ENCODE measurements around the gene MCMBP. TPM values are rescaled to one million over a fixed set of nuclear protein-coding genes. Genes with fewer than 3 reads are reported as not detected.
A peak's percentile ranks its signal among the peaks of the same experiment; 100 is the strongest.
"Not testable (repeated sequence)": the region's sequence is repeated elsewhere in the genome, so short reads cannot be mapped to it uniquely, and the experiment has no call there.

The MCMBP gene
- total RNA-seq, 5 donors from 2014 or later (not counting 1 experiment from before 2014, with no cell fraction given): 32.3 to 50.2 (median 48.8) TPM

GRCh38 chr10:119869398-119869797 is 3.2 kb downstream of the MCMBP start:
- H3K4me1 Mint-ChIP-seq: peaks cover 59 to 69% (median 66%) of the 10 kb centered on the region in 3 donors
- not testable (repeated sequence) for H3K27me3 ChIP-seq (replicated peaks in 1 of 2; ENCODE audit: control insufficient read depth in 2 of 2, extremely low read depth in 1 of 2, insufficient read depth in 2 of 2, low read length in 1 of 2); H3K9me3 ChIP-seq; H3K9me3 Mint-ChIP-seq; H3K27me3 Mint-ChIP-seq; H3K27ac ChIP-seq (ENCODE audit: low read length); H3K4me3 ChIP-seq (ENCODE audit: control insufficient read depth in 1 of 2, extremely low read depth in 1 of 2, low read length in 1 of 2); H3K36me3 ChIP-seq (ENCODE audit: control insufficient read depth in 2 of 2, extremely low read depth in 1 of 2, insufficient read depth in 1 of 2, low read length in 1 of 2); ATAC-seq (replicated peaks in 1 of 4); H3K27ac Mint-ChIP-seq; DNase-seq
- WGBS (ENCODE audit: insufficient coverage): no CpG with 5 or more reads among the region's 4 CpGs
- ChIA-PET POLR2A (interaction anchor here in 1 of 2 donors (0.7 kb wide), 1 partner anchor 143 kb away, joined by 5 read pairs; the partner anchor contains the start of gene INPP5F), CTCF (interaction anchor here (0.6 to 1.5 kb wide), 3 partner anchors 10 to 756 kb away, joined by 3 to 4 read pairs (median 4); no protein-coding TSS in a partner anchor)
- peak overlapping the region in 1 of 3 donors; percentile 89 for H3K4me3 Mint-ChIP-seq
- H3K36me3 Mint-ChIP-seq: peaks cover 16% of the 10 kb centered on the region
- H3K4me1 ChIP-seq (ENCODE audit: control insufficient read depth in 1 of 2, extremely low read depth in 1 of 2, insufficient read depth in 2 of 2, low read length in 2 of 2): peaks cover 15 to 32% of the 10 kb centered on the region in 2 experiments

DNA sequence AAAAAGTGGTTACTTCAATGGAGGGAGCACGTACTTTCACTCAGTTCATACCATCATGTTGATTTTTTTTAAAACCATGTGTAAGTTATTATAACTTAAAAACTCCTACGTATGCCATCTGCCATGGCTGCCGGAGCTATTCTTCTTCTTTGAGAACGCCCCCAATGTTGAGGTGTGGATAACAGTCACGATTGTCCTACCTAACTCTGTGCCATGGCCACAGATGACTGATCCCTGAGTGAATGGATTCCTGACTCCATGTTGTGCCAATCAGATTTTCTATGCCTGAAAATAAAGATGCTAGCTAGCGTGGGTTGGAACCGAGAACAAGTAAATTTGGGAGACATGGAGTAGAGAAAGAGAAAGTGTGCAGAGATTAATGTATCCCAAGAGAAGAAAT is 5.3 kb downstream of the MCMBP start:
- ChIA-PET CTCF (no interaction called here), POLR2A (interaction anchor here in 1 of 2 donors (0.6 kb wide), 1 partner anchor 199 kb away, joined by 3 read pairs; no protein-coding TSS in a partner anchor)
- Mint-ChIP-seq H3K36me3 (peaks cover 22% of the 10 kb centered on the region), H3K9me3 (peaks cover 0 to 5% (median 5%) of the 10 kb centered on the region in 3 donors), H3K27me3 (no peaks in the 10 kb centered on the region), H3K27ac (no peak overlapping the region), H3K4me1 (peaks cover 65 to 74% (median 73%) of the 10 kb centered on the region in 3 donors), H3K4me3 (no peak overlapping the region)
- no peak overlapping the region for H3K4me3 ChIP-seq (ENCODE audit: control insufficient read depth in 1 of 2, extremely low read depth in 1 of 2, low read length in 1 of 2)
- H3K9me3 ChIP-seq: peaks cover 3% of the 10 kb centered on the region
- no peak overlapping the region for H3K27ac ChIP-seq (ENCODE audit: low read length)
- DNase-seq: no peak
- no peak for ATAC-seq (replicated peaks in 1 of 4)
- H3K27me3 ChIP-seq (replicated peaks in 1 of 2; ENCODE audit: control insufficient read depth in 2 of 2, extremely low read depth in 1 of 2, insufficient read depth in 2 of 2, low read length in 1 of 2): no peaks in the 10 kb centered on the region
- 92% methylated on average over 3 of the region's 7 CpGs for WGBS (ENCODE audit: insufficient coverage)
- H3K4me1 ChIP-seq (ENCODE audit: control insufficient read depth in 1 of 2, extremely low read depth in 1 of 2, insufficient read depth in 2 of 2, low read length in 2 of 2): peaks cover 15 to 27% of the 10 kb centered on the region in 2 experiments
- no peaks in the 10 kb centered on the region for H3K36me3 ChIP-seq (ENCODE audit: control insufficient read depth in 2 of 2, extremely low read depth in 1 of 2, insufficient read depth in 1 of 2, low read length in 1 of 2)

DNA sequence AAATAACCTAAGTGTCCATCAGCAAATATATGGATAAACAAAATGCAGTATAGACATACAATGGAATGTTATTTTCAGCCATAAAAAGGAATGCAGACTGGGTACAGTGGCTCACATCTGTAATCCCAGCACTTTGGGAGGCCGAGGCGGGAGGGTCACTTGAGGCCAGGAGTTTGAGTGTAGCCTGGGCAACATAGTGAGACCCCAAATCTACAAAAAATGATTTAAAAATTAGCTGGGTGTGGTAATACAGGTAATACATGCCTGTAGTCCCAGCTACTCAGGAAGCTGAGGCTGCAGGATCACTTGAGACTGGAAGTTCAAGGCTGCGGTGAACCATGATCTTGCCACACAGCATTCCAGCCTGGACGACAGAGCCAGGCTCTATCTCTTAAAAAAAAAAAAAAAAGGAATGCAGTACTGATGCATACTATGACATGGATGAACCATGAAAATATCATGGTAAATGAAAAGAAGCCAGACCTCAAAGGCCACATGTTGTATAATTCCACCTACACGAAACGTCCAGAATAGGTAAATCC is 6.9 kb downstream of the MCMBP start:
- Histone ChIP-seq H3K36me3 (ENCODE audit: control insufficient read depth in 2 of 2, extremely low read depth in 1 of 2, insufficient read depth in 1 of 2, low read length in 1 of 2) (no peaks in the 10 kb centered on the region), H3K27me3 (replicated peaks in 1 of 2; ENCODE audit: control insufficient read depth in 2 of 2, extremely low read depth in 1 of 2, insufficient read depth in 2 of 2, low read length in 1 of 2) (no peaks in the 10 kb centered on the region), H3K4me1 (ENCODE audit: control insufficient read depth in 1 of 2, extremely low read depth in 1 of 2, insufficient read depth in 2 of 2, low read length in 2 of 2) (peaks cover 6 to 21% of the 10 kb centered on the region in 2 experiments), H3K27ac (ENCODE audit: low read length) (no peak overlapping the region), H3K4me3 (ENCODE audit: control insufficient read depth in 1 of 2, extremely low read depth in 1 of 2, low read length in 1 of 2) (no peak overlapping the region), H3K9me3 (peaks cover 3% of the 10 kb centered on the region)
- ChIA-PET POLR2A (interaction anchor here in 1 of 2 donors (0.6 kb wide), 1 partner anchor 165 kb away, joined by 3 read pairs; no protein-coding TSS in a partner anchor), CTCF (no interaction called here)
- Mint-ChIP-seq H3K4me1 (peaks cover 66 to 73% (median 72%) of the 10 kb centered on the region in 3 donors), H3K9me3 (peaks cover 0 to 5% (median 5%) of the 10 kb centered on the region in 3 donors), H3K36me3 (peaks cover 22% of the 10 kb centered on the region), H3K27ac (no peak overlapping the region), H3K27me3 (no peaks in the 10 kb centered on the region), H3K4me3 (no peak overlapping the region)
- ATAC-seq (replicated peaks in 1 of 4) (no peak), DNase-seq (no peak)
- WGBS (ENCODE audit: insufficient coverage): 100% methylated on average over 1 of the region's 6 CpGs

DNA sequence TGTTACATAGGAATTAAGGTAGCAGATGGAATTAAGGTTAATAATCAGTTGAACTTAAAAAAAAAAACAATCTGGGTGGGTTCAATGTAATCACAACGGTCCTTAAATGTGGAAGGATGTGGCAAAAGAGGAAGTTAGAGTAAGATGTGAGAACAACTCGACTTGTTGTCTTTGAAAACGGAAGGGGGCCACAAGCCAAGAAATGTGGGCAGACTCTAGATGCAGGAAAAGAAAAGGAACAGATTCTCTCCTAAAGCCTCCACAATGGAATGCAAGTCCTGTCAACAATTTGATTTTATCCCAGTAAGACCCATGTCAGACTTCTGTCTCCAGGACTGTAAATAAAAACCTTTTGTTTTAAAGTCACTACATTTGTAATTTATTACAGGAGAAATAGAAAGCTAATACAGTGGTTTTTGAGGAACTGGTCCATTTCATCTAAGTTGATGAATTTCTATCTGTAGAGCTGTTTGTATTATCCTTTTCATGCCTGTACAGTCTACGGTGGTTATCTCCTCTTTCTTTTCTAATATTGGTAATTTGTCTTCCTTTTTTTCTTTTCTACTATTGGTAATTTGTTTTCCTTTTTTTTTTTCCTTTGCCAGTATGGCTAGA is 8.6 kb downstream of the MCMBP start:
- Histone ChIP-seq H3K4me3 (ENCODE audit: control insufficient read depth in 1 of 2, extremely low read depth in 1 of 2, low read length in 1 of 2) (no peak overlapping the region), H3K27ac (ENCODE audit: low read length) (no peak overlapping the region), H3K36me3 (ENCODE audit: control insufficient read depth in 2 of 2, extremely low read depth in 1 of 2, insufficient read depth in 1 of 2, low read length in 1 of 2) (no peaks in the 10 kb centered on the region), H3K9me3 (peaks cover 3% of the 10 kb centered on the region), H3K4me1 (ENCODE audit: control insufficient read depth in 1 of 2, extremely low read depth in 1 of 2, insufficient read depth in 2 of 2, low read length in 2 of 2) (peaks cover 4 to 20% of the 10 kb centered on the region in 2 experiments), H3K27me3 (replicated peaks in 1 of 2; ENCODE audit: control insufficient read depth in 2 of 2, extremely low read depth in 1 of 2, insufficient read depth in 2 of 2, low read length in 1 of 2) (no peaks in the 10 kb centered on the region)
- Mint-ChIP-seq H3K9me3 (peaks cover 0 to 5% (median 5%) of the 10 kb centered on the region in 3 donors), H3K4me3 (no peak overlapping the region), H3K27ac (peak overlapping the region in 1 of 2 donors; percentile 69), H3K27me3 (no peaks in the 10 kb centered on the region), H3K4me1 (peaks cover 67 to 73% (median 70%) of the 10 kb centered on the region in 3 donors), H3K36me3 (peaks cover 25% of the 10 kb centered on the region)
- no CpG with 5 or more reads among the region's 4 CpGs for WGBS (ENCODE audit: insufficient coverage)
- ChIA-PET POLR2A (interaction anchor here (0.6 to 0.7 kb wide), 3 partner anchors 25 to 731 kb away, joined by 3 to 6 read pairs (median 3); no protein-coding TSS in a partner anchor), CTCF (interaction anchor here (0.6 to 1.2 kb wide), 7 partner anchors 9 to 177 kb away, joined by 3 to 6 read pairs (median 4); partner anchors contain the start of genes MCMBP (in 1 of the 2) and SEC23IP (in 1 of the 2))
- ATAC-seq (replicated peaks in 1 of 4): no peak
- DNase-seq: no peak

DNA sequence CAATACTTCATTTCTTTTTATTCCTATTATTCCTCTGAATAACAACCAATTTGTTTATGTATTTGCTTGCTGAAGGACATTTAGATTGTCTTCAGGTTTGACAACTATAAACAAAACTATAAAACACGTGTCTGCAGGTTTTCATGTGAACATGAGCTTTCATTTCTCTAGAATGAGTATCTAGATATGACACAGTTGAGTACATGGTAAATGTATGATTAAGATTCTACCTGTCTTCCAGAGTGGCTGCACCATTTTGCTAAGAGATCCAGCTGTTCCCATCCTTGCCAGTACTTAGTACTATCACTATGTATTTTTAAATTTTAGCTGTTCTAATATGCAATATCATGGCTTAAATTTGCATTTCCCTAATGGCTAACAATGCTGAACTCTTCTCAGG is 10.1 kb downstream of the MCMBP start:
- H3K27ac ChIP-seq (ENCODE audit: low read length): no peak overlapping the region
- peaks cover 26% of the 10 kb centered on the region for H3K36me3 Mint-ChIP-seq
- H3K4me3 Mint-ChIP-seq: no peak overlapping the region
- ChIA-PET POLR2A (interaction anchor here in 1 of 2 donors (0.6 to 1.9 kb wide), 2 partner anchors 11 to 118 kb away, joined by 3 to 6 read pairs; partner anchors contain the start of gene MCMBP), CTCF (interaction anchor here (0.6 to 1.7 kb wide), 4 partner anchors 9 to 1127 kb away, joined by 3 to 8 read pairs (median 5); no protein-coding TSS in a partner anchor)
- H3K27me3 ChIP-seq (replicated peaks in 1 of 2; ENCODE audit: control insufficient read depth in 2 of 2, extremely low read depth in 1 of 2, insufficient read depth in 2 of 2, low read length in 1 of 2): no peaks in the 10 kb centered on the region
- H3K9me3 ChIP-seq: peaks cover 3% of the 10 kb centered on the region
- peaks cover 5 to 8% of the 10 kb centered on the region in 2 experiments for H3K4me1 ChIP-seq (ENCODE audit: control insufficient read depth in 1 of 2, extremely low read depth in 1 of 2, insufficient read depth in 2 of 2, low read length in 2 of 2)
- ATAC-seq (replicated peaks in 1 of 4) (no peak), DNase-seq (no peak)
- H3K27ac Mint-ChIP-seq: peak overlapping the region in 1 of 2 donors; percentile 39
- no peaks in the 10 kb centered on the region for H3K27me3 Mint-ChIP-seq
- H3K9me3 Mint-ChIP-seq: peaks cover 0 to 5% (median 5%) of the 10 kb centered on the region in 3 donors
- no peak overlapping the region for H3K4me3 ChIP-seq (ENCODE audit: control insufficient read depth in 1 of 2, extremely low read depth in 1 of 2, low read length in 1 of 2)
- no CpG with 5 or more reads among the region's 1 CpG for WGBS (ENCODE audit: insufficient coverage)
- peaks cover 0 to 9% of the 10 kb centered on the region in 2 donors for H3K36me3 ChIP-seq (ENCODE audit: control insufficient read depth in 2 of 2, extremely low read depth in 1 of 2, insufficient read depth in 1 of 2, low read length in 1 of 2)
- H3K4me1 Mint-ChIP-seq: peaks cover 56 to 64% (median 60%) of the 10 kb centered on the region in 3 donors

DNA sequence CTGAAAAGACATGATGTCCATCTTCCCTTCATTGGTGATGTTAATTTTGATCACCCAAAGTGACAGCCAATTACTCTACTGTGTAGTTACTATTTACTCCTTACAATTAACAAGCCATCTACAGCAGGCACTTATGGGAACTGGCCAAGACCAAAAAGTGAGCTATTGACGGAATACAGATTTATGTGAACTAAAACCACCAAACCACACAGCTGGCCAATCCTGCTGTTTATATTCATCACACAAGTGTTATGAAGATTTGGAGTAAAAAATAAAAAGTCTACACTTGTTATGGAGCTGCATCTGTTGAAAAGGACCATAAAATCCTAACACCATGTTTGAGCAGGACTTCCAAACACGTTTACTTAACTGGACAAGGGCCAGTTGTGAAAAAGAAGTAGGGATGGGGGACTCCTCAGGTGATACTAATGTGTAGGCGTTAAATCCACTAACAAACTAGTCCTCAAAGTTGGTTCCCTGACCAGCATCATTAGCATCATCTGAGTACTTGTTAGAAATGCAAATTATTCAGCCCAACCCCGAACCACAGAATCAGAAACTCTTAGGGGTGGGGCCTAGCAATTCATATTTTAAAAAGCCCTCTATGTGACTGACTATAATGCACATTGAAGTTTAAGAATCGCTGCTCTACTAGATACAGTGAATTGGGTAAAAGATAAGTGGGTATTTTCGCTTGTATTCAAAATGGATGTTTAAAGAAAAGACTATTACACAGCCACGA is 11.6 kb downstream of the MCMBP start:
- WGBS (ENCODE audit: insufficient coverage): no CpG with 5 or more reads among the region's 7 CpGs

More for the DNA sequence above, 11.6 kb downstream of the MCMBP start:
- ATAC-seq (replicated peaks in 1 of 4) (no peak), DNase-seq (no peak)
- no peak overlapping the region for H3K4me3 Mint-ChIP-seq
- Histone ChIP-seq H3K4me3 (ENCODE audit: control insufficient read depth in 1 of 2, extremely low read depth in 1 of 2, low read length in 1 of 2) (no peak overlapping the region), H3K27me3 (replicated peaks in 1 of 2; ENCODE audit: control insufficient read depth in 2 of 2, extremely low read depth in 1 of 2, insufficient read depth in 2 of 2, low read length in 1 of 2) (no peaks in the 10 kb centered on the region), H3K9me3 (peaks cover 3% of the 10 kb centered on the region), H3K36me3 (ENCODE audit: control insufficient read depth in 2 of 2, extremely low read depth in 1 of 2, insufficient read depth in 1 of 2, low read length in 1 of 2) (peaks cover 4 to 21% of the 10 kb centered on the region in 2 donors), H3K4me1 (ENCODE audit: control insufficient read depth in 1 of 2, extremely low read depth in 1 of 2, insufficient read depth in 2 of 2, low read length in 2 of 2) (peaks cover 5 to 8% of the 10 kb centered on the region in 2 experiments), H3K27ac (ENCODE audit: low read length) (no peak overlapping the region)
- peaks cover 0 to 5% (median 5%) of the 10 kb centered on the region in 3 donors for H3K9me3 Mint-ChIP-seq
- ChIA-PET POLR2A (no interaction called here), CTCF (interaction anchor here (0.6 to 3.9 kb wide), 3 partner anchors 11 to 90 kb away, joined by 3 to 39 read pairs (median 5); partner anchors contain the start of gene MCMBP (in 1 of the 2))
- no peaks in the 10 kb centered on the region for H3K27me3 Mint-ChIP-seq
- H3K36me3 Mint-ChIP-seq: peaks cover 28% of the 10 kb centered on the region
- H3K27ac Mint-ChIP-seq: peak overlapping the region in 1 of 2 donors; percentile 45
- H3K4me1 Mint-ChIP-seq: peaks cover 50 to 56% (median 52%) of the 10 kb centered on the region in 3 donors

Data from T-cell (primary cell).